Caki2 (cell line): Measurements from ENCODE around the gene DNAJB9. TPM values are rescaled to one million over a fixed set of nuclear protein-coding genes. Genes with fewer than 3 reads are reported as not detected.

Experiments
- DNase-seq: peaks from one replicate; pipeline ENCODE4 v3.0.0-alpha.2; 2015; ENCODE audit warnings: low read depth
- in situ Hi-C: cut with HindIII; loops from 2 replicates; pipeline ENCODE4 v1.10.0; 2016; ENCODE audit warnings: low sequenced_read_pairs, low pct_unique_long_range_greater_than_20kb, mixed read lengths
- total RNA-seq: library from RNA; depleted of rRNA; stranded (reverse); fragments of >200 nt; shearing (Covaris generic); gene quantifications from 2 replicates; pipeline ENCODE4 v1.2.3, GENCODE V29; 2014; ENCODE audit warnings: low replicate concordance

Gene DNAJB9
- total RNA-seq, 1 experiment from 2014 or later: 12.7 TPM

- DNase-seq: no peak
- in situ Hi-C loops: no loop called here
Observed at GRCh38 chr7:108559253-108559652, 10.4 kb upstream of the DNAJB9 start.

DNA sequence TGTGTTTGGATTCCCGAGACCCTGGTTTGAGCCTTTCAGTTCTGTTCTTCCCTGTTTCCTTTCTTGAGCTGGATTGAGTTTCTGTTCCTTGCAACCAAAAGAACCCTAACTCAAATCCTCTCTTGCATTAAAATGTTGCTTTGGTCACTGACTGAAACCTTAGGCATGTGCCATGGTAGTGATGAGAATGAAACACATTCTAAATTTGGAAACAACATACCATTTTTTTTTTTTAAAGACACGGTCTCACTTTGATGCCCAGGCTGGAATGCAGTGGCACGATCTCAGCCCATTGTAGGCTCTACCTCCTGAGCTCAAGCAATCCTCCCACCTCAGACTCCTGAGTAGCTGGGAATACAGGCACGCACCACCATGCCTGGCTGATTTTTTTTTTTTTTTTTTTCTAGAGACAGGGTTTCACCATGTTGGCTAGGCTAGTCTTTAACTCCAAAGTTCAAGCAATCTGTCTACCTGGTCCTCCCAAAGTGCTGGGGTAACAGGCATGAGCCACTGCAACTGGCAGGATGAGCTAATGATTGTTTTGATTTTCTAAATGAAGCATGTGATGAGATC, 8.5 kb upstream of the DNAJB9 start:
- DNase-seq: no peak
- in situ Hi-C loops: no loop called here

DNA sequence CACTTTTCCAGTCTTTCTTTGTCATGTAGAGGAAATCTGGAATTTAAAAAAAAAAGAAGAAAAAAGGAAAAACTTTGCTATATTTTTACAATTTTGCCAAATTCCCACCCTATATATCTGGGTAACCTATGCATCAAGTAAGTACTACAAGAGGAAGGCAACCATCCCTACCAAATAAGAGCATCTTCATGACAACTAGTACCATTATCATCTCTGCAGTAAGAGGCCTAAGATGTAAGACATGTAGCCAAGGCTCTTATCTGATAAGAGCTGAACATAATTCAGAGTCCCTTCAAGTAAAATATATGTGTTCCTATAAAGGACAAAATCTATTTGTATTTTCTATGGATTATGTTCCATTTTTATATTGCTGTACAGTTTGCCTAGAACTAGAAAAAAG, 3.7 kb upstream of the DNAJB9 start:
- no peak for DNase-seq
- in situ Hi-C loops: no loop called here

GRCh38 chr7:108568801-108569380, 783 bp upstream of the DNAJB9 start:
- in situ Hi-C loops: no loop called here
- no peak for DNase-seq

DNA sequence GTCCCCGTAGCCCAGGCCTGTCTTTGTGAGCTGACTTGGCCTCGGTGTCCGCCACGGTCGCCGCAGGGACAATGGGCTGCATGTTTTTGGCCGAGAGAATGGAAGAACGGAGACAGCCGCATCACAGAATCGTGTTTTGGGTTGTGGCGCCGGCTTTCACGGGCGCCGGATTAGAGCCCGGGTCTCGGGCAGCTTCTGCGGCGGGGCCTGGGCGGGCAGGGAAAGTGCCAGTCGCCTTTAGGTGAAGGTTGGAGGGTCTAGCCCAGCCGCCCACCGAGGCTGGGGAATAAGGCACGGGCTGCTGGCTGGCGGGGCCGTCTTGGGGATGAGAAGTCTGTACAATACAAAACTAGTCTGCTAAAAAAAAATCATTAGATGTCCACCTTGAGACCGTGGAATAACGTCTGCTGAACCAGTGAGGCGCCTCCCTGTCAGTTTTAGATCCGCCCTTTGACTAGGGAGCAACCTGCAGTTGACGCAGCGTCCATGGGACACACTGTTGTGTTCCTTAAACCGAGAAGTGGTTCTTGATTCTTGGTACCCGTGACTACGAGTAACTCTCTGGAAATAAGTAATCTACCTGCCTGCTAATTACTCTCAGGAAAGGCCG, 577 bp downstream of the DNAJB9 start:
- in situ Hi-C loops: no loop called here
- peak; percentile 53 for DNase-seq

DNA sequence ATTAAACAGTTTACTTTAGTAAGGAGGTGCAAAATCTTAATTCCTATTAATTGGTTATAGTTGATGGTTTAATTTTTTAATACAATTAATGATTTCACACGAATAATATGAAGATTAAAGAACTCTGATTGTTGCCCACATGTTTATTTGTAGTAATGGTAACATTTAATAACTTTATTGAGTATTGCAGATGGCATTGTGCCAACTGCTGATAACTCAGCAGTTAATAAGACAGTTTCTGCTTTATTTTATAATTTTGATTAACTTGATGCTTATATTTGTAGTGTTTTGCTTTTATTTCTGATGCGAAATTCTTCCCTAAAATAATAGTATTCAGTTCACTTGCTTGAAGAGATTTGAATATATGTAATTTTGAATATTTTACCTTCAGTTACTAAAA, 2.8 kb downstream of the DNAJB9 start:
- in situ Hi-C loops: no loop called here
- no peak for DNase-seq

DNA sequence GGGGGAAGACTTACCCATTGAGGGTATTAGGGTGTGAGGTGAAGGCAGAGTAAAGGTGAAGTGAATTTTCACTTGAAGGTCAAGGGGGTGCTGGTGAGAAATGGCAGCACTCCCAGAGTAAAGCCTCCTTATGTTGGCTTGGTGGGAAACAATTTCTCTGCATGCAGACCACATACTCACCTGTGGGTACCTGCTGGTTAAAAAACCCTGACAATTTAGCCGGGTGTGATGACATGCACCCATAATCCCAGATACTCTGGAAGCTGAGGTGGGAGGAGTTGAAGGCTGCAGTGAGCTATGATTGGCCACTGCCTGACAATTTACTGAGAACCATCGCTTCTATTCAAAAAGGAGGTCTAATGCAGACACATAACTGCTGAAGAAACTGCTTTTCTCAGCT, 5.5 kb downstream of the DNAJB9 start:
- in situ Hi-C loops: no loop called here
- no peak for DNase-seq

DNA sequence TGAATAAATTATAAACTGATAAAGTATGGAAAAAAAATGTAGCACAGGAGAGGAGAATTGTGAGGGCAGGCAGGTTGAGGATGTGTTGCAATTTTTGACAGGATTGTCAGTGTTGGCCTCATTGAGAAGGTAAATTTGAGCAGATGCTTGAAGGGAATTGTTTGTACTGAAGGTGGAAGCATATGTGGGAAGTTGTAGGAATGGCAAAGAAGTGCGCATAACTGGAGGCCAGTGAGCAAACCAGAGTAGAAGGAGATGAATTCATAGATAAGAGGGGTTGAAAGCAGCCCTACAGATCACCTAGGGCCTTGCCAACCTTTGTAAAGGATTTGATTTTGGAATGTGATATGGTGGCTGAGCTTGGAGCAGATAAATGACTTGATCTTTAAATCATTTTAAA, 6.4 kb downstream of the DNAJB9 start:
- in situ Hi-C loops: no loop called here
- no peak for DNase-seq

GRCh38 chr7:108578937-108579336, 9.3 kb downstream of the DNAJB9 start:
- no peak for DNase-seq
- in situ Hi-C loops: no loop called here

GRCh38 chr7:108580298-108580697, 10.6 kb downstream of the DNAJB9 start:
- in situ Hi-C loops: no loop called here
- DNase-seq: no peak

- in situ Hi-C loops: no loop called here
- no peak for DNase-seq
Observed at GRCh38 chr7:108581655-108582491, 12.2 kb downstream of the DNAJB9 start.

- in situ Hi-C loops: no loop called here
- DNase-seq: no peak
Observed at GRCh38 chr7:108584211-108584610, 14.5 kb downstream of the DNAJB9 start.

- no peak for DNase-seq
- in situ Hi-C loops: no loop called here
Observed at GRCh38 chr7:108585843-108586242, 16.2 kb downstream of the DNAJB9 start.

DNA sequence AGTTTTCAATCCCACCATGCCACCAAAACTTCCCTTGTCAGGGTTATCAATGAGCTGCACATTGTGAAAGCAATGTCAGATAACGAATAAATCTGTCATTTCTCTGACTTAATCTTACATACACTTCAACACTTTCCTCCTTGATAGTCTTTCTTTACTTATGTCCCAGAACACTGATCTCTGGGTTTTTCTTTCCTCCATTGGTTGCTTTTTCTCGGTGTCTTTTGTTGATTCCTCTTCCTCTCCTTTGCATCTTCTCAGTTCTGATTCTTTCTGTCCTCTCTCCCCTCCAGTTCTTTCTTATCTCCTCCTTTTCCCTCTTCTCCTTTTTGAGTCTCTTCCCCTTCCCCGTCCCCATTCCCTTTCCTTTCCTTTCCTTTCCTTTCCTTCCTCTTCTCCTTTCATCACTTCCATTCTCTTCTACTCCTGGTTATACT, 16.6 kb downstream of the DNAJB9 start:
- in situ Hi-C loops: no loop called here
- no peak for DNase-seq

- in situ Hi-C loops: no loop called here
- DNase-seq: no peak
Observed at GRCh38 chr7:108589199-108589598, 19.5 kb downstream of the DNAJB9 start.

DNA sequence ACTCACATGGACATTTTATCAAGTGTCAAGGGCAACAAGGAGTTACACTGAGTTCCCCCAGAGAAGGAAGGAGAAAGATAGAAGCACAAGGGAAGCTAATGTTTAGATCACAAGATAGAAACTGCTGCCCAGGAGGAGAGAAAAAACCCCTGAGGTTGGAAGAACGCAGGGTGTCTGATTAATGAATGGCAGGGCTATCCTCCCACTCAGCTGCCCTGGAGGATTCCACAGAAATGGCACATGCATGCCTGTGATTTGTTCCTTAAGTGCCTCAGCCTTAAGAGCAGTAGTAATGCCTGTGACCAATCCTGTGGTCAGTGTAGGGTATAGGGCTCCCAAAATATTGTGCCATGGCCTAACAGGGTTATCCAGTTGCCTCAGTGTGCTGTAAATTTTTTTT, 20.2 kb downstream of the DNAJB9 start:
- in situ Hi-C loops: no loop called here
- peak; percentile 27 for DNase-seq

DNA sequence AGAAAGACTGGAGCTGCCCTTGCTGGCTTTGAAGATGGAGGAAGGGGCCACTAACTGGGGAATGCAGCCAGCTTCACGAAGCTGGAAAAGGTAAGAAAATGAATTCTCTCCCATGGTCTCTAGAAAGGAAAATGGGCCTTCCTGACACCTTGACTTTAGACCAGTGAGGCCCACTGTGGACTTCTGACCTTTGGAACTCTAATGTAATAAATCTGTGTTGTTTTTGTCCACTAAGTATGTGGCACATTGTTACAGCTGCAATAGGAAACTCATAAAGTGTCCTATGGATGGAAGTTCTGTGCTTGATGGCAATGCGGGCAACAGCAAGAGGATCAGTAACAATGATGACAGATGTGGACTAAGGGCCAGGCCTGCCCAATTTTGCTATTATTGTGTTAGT, 20.9 kb downstream of the DNAJB9 start:
- DNase-seq: no peak
- in situ Hi-C loops: no loop called here

DNA sequence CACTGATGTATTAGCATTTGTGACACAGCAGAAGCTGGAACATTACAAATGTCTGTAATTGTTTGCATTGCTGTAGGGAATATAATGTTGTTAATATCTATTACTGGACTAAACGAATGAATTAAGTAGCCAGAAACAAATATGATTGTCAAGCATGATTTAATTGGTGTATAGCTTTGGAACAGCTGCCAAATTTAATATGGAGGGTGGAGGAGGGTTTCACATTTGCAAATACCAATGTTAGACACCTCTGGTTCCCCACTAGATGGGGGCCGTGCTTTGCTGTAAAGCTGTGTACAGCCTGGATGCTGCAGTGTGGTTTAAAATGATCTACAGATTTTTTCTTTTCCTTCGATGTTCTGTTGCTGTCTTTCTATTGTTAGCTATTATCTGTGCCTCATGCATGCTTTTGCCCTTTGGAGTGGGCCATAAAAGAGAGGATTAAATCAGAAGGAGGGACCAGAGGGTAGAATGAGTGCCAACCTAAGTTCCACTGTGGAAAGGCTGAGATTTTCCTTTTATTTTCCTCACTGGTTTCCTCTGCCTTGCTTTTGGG, 23.1 kb downstream of the DNAJB9 start:
- in situ Hi-C loops: no loop called here
- DNase-seq: no peak

DNA sequence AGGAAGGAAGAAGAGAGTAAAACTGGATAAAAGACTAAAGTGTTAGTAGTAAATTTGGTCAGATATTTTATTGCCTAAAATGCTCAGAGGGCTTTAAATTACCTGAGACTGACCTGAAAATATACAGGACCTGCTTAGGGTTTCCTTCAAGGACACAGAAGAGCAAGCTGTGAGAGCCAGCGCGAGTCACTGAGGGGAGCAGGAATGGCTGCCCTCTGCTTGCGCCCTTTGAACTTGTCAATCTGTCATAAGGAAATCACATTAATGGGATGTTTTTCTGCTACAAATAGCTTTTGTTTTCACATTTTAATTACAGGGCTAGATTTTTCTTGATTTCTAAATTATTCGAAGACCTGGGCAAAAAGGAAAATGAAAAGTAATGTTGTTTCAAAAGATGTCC, 26.9 kb downstream of the DNAJB9 start:
- in situ Hi-C loops: no loop called here
- no peak for DNase-seq
